Panc1 (cell line): ENCODE measurements around the gene WFS1. TPM values are rescaled to one million over a fixed set of nuclear protein-coding genes. Genes with fewer than 3 reads are reported as not detected.

Experiments used
- ATAC-seq: fragments of 200-7000 bp; cut with Tn5 transposase; 2 replicates; pipeline ENCODE4 v1.9.1; 2020; ENCODE audit warnings: mild to moderate bottlenecking, moderate library complexity
- BruUV-seq: library from RNA; stranded (reverse); fragments of 400-500 nt; replicated peaks from 2 replicates; lab custom pipeline; 2021; lab: Mats Ljungman, UMichigan
- CTCF ChIA-PET: fragments of 300-600 bp; sonication (Branson Sonifier 250); formaldehyde crosslinking; loops from one replicate; lab custom pipeline; 2022; ENCODE audit warnings: antibody characterized with exemption; lab: Charles Lee
- POLR2A ChIA-PET: fragments of 300-600 bp; sonication (Branson Sonifier 250); formaldehyde crosslinking; loops from one replicate; lab custom pipeline; 2022; ENCODE audit warnings: antibody characterized with exemption; lab: Charles Lee
- DNase-seq: peaks from one replicate; pipeline ENCODE4 v3.0.0-alpha.2; 2010; ENCODE audit warnings: low read depth, low spot score
- H3K27ac ChIP-seq: 2 replicates; pipeline ENCODE4 v1.5.1; 2011; ENCODE audit warnings: mild to moderate bottlenecking, low read length, inconsistent platforms
- H3K27me3 ChIP-seq: fragments of 200-500 bp; sonication (Bioruptor generic); 2 replicates; pipeline ENCODE4 v1.6.0; 2014; ENCODE audit warnings: low read length, inconsistent platforms; ENCODE audit not compliant: control insufficient read depth, insufficient read depth
- H3K36me3 ChIP-seq: fragments of 200-500 bp; sonication (Bioruptor generic); 2 replicates; pipeline ENCODE4 v1.5.1; 2014; ENCODE audit warnings: inconsistent platforms, mild to moderate bottlenecking, low read length, moderate library complexity; ENCODE audit not compliant: control insufficient read depth, insufficient read depth
- H3K4me1 ChIP-seq: 2 replicates; pipeline ENCODE4 v1.5.1; 2011; ENCODE audit warnings: inconsistent platforms, mild to moderate bottlenecking, low read length, moderate library complexity; ENCODE audit not compliant: control insufficient read depth, insufficient read depth
- H3K4me3 ChIP-seq, 2 experiments: 2 replicates each; pipeline ENCODE4 v1.5.1; 2011 to 2012; ENCODE audit warnings: low read depth in 2 of 2, low read length in 2 of 2, mild to moderate bottlenecking in 2 of 2, inconsistent platforms in 1 of 2, moderate library complexity in 1 of 2
- H3K9me3 ChIP-seq: fragments of 200-500 bp; sonication (Bioruptor generic); 2 replicates; pipeline ENCODE4 v1.5.1; 2014; ENCODE audit warnings: low read depth, mild to moderate bottlenecking, inconsistent platforms, low read length, moderate library complexity; ENCODE audit not compliant: control insufficient read depth, insufficient read depth
- CTCF ChIP-seq: fragments of 450-650 bp; IDR thresholded peaks from 2 replicates; pipeline ENCODE4 v1.5.1; 2017; ENCODE audit warnings: mild to moderate bottlenecking
- POLR2AphosphoS5 ChIP-seq: IDR thresholded peaks from 2 replicates; pipeline ENCODE4 v1.6.1; 2012; ENCODE audit warnings: mild to moderate bottlenecking, low read depth, low read length, moderate library complexity
- REST ChIP-seq, 2 experiments: IDR thresholded peaks; 2 replicates each; pipeline ENCODE4 v1.6.1; 2011 to 2012; ENCODE audit warnings: low read depth in 2 of 2, control low read depth in 1 of 2, low read length in 1 of 2, mild to moderate bottlenecking in 1 of 2, moderate library complexity in 1 of 2; ENCODE audit not compliant: insufficient read depth in 1 of 2
- SIN3A ChIP-seq: IDR thresholded peaks from 2 replicates; pipeline ENCODE4 v1.6.1; 2012; ENCODE audit warnings: low read depth, mild to moderate bottlenecking, low read length, moderate library complexity, borderline replicate concordance; ENCODE audit not compliant: insufficient read depth
- TCF7L2 ChIP-seq: IDR thresholded peaks from 2 replicates; pipeline ENCODE4 v1.6.1; 2011; ENCODE audit warnings: mild to moderate bottlenecking, low read depth, low read length, inconsistent platforms
- in situ Hi-C: cut with HindIII; loops from 2 replicates; pipeline ENCODE4 v1.10.0; 2016; ENCODE audit warnings: low sequenced_read_pairs, low pct_unique_long_range_greater_than_20kb
- intact Hi-C: fragments of 100-400 bp; cut with micrococcal nuclease; formaldehyde crosslinking; loops from one replicate; pipeline ENCODE4 v1.10.0; 2022; ENCODE audit not compliant: unreplicated experiment
- total RNA-seq: library from RNA; stranded (reverse); gene quantifications from one replicate; pipeline ENCODE4 v1.2.1, GENCODE V29; 2021; ENCODE audit not compliant: unreplicated experiment

WFS1 gene
- total RNA-seq, 1 experiment from 2014 or later = 67.5 TPM

- CTCF ChIA-PET = no interaction called here
- in situ Hi-C loops = no loop called here
- DNase-seq = no peak
These were observed 48.6 kb downstream of the WFS1 start for GRCh38 chr4:6318206-6318605.

DNA sequence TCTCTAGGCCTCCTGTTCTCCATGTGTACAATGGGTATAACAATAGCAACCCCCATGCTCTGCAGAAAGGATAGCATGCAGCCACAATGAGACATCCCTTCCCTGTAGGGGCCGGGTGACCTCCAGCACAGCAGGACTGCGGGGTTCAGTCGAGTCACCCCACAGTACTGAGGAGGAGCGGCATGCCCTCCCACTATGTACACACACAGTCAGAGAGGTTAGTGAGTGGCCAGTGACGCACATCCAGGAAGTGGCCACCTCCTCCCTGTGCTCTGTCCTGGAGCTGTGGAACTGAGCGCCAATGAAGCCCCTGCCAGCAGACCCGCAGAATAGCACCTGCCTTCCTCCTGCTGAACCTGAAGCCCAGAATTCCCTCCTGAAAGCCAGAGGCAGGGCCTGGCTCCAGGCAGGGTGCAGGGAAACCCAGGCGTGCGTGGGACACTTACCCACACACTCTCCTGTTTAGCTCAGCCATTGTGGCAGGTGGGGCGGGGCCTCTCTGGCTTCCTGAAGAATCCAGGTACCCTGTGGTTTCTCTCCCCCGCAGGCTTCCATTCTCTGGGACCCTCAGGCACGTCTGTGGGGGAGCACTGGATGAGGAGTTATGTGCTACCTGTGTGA lies 50.0 kb downstream of the WFS1 start:
- no peak for TF ChIP-seq SIN3A
- TF ChIP-seq REST (IDR thresholded peaks at IDR 0.05; ENCODE audit: insufficient read depth in 1 of 2, low read depth in 2 of 2, low read length in 1 of 2) = no peak
- no peak for TF ChIP-seq POLR2AphosphoS5
- TF ChIP-seq TCF7L2 = no peak
- no peak for TF ChIP-seq CTCF
- Histone ChIP-seq H3K36me3 (no peaks in the 10 kb centered on the region), H3K27me3 (no peaks in the 10 kb centered on the region), H3K4me1 (no peaks in the 10 kb centered on the region), H3K27ac (no peak overlapping the region), H3K9me3 (no peaks in the 10 kb centered on the region), H3K4me3 (no peak overlapping the region)
- ATAC-seq (no peak), DNase-seq (no peak)
- in situ Hi-C loops = no loop called here
- ChIA-PET POLR2A (no interaction called here), CTCF (no interaction called here)
- intact Hi-C loops = no loop called here
- BruUV-seq = no TSS peak

More at GRCh38 chr4:6318206-6318605, 48.6 kb downstream of the WFS1 start:
- POLR2A ChIA-PET = no interaction called here
- Histone ChIP-seq H3K27ac (no peak overlapping the region), H3K27me3 (no peaks in the 10 kb centered on the region), H3K4me1 (no peaks in the 10 kb centered on the region), H3K4me3 (no peak overlapping the region), H3K9me3 (no peaks in the 10 kb centered on the region), H3K36me3 (no peaks in the 10 kb centered on the region)
- BruUV-seq = no TSS peak
- TF ChIP-seq SIN3A = no peak
- TF ChIP-seq TCF7L2 = no peak
- no peak for TF ChIP-seq CTCF
- TF ChIP-seq POLR2AphosphoS5 = no peak
- TF ChIP-seq REST (IDR thresholded peaks at IDR 0.05; ENCODE audit: insufficient read depth in 1 of 2, low read depth in 2 of 2, low read length in 1 of 2) = no peak
- no peak for ATAC-seq
- intact Hi-C loops = no loop called here
